Adrenal gland (tissue), 5 donors: ENCODE data around the gene FDXACB1.

Source experiments
- CTCF ChIP-seq, 6 experiments: fragments of 450-650 bp in 4 of 6; fragments of 200-600 bp in 2 of 6; sonication (generic) in 1 of 6; IDR thresholded peaks; 1 replicate in 5 of 6; 2 replicates in 1 of 6; pipeline versions ENCODE4 v1.5.1 to v1.8.0; 2016 to 2021; ENCODE audit warnings: antibody characterized with exemption in 6 of 6, mild to moderate bottlenecking in 2 of 6, moderate library complexity in 1 of 6
- POLR2A ChIP-seq, 2 donors: fragments of 450-650 bp; IDR thresholded peaks; one replicate each; pipeline ENCODE4 v1.6.1; 2017; ENCODE audit warnings: antibody characterized with exemption in 2 of 2, mild to moderate bottlenecking in 2 of 2, moderate library complexity in 1 of 2
- donor health status: DM: no; HTN: no; CAD: no.

GRCh38 chr11:111826322-111826950, 52.5 kb downstream of the FDXACB1 start:
- no peak for TF ChIP-seq POLR2A (IDR thresholded peaks at IDR 0.05)
- TF ChIP-seq CTCF (IDR thresholded peaks at IDR 0.05) = no peak
